GM10266 (cell line): Measurements from ENCODE around the gene MSANTD1.
A peak's percentile ranks its signal among the peaks of the same experiment; 100 is the strongest.

Source experiments
- DNase-seq: peaks from one replicate; pipeline ENCODE4 v3.0.0; 2012; ENCODE audit errors: extremely low spot score
- TF ChIP-seq, protein P1 (sequence below): IDR thresholded peaks from 2 replicates; pipeline ENCODE4 v1.5.1; 2012; ENCODE audit warnings: mild to moderate bottlenecking, low read depth; ENCODE audit not compliant: control insufficient read depth, insufficient read depth; ENCODE audit errors: missing control alignments

The MSANTD1 gene

DNA sequence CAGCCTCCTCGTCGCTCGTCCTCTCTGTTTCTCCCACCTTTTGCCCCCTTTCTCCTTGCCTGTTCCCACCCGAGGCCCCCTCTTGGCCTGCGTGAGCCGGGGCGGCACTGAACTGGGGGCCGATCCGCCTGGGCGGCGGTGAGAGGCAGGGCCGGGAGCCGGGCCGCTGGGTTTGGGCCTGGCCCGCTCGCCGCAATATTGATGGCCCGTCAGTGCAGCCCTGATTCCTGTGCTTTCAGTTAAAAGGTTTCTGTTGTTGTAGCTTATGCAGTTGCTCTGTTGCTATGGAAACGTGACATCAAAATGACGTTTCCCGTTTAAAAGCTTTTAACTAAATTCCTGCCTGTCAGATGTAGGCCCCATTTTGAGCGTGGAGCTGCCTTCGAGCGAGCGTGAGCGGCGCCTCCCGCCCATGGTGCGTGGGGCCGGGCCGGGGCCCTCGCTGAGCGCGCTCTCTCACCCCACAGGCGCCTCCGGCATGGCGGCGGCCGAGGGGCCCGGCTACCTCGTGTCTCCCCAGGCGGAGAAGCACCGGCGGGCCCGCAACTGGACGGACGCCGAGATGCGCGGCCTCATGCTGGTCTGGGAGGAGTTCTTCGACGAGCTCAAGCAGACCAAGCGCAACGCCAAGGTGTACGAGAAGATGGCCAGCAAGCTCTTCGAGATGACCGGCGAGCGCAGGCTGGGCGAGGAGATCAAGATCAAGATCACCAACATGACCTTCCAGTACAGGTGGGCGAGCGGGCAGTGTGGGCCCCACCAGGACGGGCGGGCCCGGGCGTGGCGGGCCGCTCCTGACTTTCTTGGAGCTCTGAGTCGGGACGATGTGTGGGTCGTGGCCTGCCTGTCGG, at the start of gene MSANTD1:
TSS of gene MSANTD1 (plus strand) at position 349 of the 851 bp plus-strand sequence. CDS start at position 413, 64 bp downstream.
- TF ChIP-seq, protein P1, sequence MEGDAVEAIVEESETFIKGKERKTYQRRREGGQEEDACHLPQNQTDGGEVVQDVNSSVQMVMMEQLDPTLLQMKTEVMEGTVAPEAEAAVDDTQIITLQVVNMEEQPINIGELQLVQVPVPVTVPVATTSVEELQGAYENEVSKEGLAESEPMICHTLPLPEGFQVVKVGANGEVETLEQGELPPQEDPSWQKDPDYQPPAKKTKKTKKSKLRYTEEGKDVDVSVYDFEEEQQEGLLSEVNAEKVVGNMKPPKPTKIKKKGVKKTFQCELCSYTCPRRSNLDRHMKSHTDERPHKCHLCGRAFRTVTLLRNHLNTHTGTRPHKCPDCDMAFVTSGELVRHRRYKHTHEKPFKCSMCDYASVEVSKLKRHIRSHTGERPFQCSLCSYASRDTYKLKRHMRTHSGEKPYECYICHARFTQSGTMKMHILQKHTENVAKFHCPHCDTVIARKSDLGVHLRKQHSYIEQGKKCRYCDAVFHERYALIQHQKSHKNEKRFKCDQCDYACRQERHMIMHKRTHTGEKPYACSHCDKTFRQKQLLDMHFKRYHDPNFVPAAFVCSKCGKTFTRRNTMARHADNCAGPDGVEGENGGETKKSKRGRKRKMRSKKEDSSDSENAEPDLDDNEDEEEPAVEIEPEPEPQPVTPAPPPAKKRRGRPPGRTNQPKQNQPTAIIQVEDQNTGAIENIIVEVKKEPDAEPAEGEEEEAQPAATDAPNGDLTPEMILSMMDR, result no peak
- DNase-seq, result no peak

DNA sequence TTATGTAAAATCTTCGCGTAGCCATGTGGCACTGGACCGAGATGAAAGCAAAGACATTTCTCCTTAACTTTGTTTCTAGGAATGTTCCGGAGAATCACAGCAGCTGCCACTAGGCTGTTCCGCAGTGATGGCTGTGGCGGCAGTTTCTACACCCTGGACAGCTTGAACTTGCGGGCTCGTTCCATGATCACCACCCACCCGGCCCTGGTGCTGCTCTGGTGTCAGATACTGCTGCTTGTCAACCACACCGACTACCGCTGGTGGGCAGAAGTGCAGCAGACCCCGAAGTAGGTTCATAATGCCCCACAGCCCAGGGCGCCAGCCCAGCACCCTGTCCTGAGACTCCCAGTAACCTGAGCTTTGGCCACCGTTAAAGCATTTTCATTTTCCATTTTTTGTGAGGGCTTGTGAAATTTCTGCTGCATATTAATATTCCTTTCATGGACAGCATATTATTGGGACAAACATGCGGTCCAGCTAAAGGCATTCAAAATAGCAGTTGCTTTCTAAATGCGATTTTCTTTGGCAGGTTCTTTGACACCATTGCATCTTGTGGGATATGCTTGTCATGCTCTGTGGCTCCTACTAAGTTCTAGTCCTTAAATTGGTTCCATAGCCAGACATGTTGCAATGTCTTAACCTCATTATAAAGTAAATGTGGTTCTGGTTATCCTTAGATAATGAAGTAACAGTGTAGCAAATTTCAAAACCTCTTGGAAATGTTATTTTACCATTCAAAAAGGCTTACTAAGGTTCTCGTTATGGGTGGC, 49.1 kb upstream of the MSANTD1 start:
- DNase-seq, result no peak
- TF ChIP-seq, protein P1, result no peak

DNA sequence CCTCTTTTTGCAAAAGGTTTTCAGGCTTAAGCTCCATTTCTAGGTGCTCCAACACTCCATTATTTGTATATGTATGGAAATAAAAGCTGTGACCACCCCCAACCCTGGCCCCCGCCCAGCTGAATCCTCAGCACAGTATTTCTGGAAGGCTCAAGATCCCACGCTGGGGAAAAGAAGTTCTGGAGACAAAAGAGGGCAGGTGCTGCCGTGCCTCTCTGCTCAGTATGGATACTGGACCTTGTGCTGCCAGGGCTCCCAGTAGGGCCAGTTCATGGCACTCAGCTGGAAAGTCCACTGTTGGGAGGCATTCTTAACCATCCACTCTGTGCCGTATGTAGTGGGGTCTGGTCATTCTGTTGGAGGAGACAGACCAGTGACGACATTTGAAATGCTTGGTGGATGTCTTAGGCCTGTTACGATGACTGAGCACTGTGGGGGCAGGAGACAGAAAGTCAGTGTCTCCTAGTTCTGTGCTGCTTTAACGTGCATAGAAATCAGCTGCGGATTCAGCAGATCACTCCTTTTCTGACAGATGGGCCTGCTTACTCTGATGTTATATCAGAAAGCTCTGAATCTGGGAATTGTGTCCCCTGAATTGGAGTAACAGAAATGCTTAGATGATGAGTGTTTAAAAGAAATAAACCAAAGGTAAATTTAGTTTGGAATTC, 48.4 kb upstream of the MSANTD1 start:
- no peak for DNase-seq
- TF ChIP-seq, protein P1, result no peak

DNA sequence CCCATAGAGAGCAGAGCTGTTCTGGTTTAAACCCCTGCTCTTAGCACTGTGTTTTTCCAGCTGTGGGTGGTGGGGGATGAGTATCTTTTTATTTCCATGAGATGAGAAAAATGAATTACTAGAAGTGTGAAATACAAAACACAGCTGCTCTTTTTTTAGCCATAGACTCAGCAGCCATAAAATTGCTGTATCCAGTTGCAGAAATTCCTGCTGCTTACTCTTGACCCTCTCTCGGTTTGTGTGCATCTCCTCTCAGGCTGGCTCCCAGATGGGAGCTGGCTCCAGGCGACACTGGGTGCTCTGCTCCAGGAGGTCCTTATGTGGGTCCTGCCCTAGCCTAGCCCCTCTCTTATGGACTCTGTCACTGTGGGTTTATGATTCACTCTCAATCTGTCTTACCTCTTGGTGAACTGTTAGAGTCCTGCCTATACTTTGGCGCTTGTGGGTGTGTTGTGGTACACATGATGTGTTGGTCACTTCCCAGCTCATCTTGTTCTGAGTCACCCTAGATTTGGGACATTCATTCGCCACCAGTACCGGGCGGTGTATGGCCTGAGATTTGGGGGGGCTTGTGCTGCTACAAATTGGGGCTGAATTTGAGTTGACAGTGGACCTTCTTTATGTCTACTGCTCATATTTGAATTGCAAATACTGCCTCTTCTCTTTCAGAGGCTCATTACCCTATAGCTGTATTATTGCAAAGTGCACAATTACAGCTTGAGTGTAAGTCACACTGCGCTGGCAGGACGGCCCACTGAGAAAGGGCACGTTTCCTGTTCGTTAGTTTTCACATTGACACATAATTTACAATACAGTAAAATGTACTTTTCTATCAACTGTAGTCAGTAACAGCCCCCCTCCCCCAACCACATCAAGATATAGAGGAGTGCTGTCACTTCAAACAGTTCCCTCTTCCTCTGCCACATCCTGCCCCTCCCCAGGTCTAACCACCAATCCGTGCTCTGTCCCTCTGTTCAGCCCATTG, 46.9 kb upstream of the MSANTD1 start:
- DNase-seq, result peak; percentile 61
- TF ChIP-seq, protein P1, result no peak

DNA sequence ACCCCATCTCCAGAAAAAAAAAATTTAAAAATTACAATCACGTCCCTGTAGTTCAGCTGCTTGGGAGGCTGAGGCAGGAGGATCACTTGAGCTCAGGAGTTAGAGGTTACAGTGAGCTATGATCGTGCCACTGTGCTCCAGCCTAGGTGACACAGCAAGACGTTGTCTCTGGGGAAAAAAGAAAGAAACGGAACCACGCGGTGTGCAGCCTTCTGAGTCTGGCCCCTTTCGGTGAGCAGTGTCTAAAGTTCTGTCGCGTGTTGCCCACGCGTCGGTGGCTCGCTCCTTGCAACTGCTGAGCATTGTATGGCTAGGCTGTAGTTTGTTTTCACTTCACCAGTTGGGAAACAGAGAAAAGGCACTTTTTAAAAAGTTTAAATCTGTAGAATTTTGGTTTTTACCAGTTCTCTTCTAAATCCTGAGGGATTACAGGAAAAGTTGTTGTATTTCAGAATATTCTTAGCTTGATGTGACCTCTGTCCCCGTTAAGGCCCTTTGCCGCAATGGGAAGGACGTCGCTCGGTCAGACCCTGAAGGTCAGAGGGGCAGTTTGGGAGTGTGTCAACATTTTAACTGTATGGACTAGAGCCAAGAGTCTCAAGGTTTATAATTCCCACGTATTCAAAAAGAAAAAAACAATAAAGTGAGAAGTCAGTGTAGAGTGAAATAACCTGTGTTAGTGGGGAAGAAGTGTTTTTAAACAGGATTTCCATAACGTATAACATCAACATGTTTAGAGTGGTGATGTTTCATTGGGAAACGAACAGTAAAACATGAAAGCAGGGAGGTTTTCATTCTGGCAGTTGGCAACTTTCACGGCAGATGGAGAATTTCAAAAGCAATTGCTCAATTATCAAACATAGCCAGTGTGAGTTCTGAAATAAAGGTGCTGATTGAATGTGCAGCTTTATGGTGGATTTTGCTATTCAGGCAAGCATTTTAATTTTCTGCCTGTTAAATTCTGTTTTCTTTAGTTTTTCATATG, 45.8 kb upstream of the MSANTD1 start:
- TF ChIP-seq, protein P1, result no peak
- DNase-seq, result no peak

DNA sequence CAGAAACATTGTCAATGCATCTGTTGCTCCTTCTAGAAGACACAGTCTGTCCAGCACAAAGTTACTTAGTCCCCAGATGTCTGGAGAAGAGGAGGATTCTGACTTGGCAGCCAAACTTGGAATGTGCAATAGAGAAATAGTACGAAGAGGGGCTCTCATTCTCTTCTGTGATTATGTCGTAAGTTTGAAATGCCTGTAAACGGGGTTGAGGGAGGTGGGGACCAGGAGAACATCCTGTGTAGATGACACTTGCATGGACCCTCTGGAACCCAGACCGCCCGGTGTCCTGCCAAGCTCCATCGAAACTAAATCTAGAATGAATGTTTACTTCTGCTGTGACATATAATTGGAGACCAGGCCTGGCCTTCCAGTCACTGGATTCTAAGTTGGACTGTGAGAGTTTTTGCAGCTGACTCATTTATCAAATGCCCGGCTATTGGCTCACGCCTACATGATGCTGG, 45.0 kb upstream of the MSANTD1 start:
- TF ChIP-seq, protein P1, result no peak
- no peak for DNase-seq
